ENCODE data around the gene PABPN1L.

Gene PABPN1L

DNA sequence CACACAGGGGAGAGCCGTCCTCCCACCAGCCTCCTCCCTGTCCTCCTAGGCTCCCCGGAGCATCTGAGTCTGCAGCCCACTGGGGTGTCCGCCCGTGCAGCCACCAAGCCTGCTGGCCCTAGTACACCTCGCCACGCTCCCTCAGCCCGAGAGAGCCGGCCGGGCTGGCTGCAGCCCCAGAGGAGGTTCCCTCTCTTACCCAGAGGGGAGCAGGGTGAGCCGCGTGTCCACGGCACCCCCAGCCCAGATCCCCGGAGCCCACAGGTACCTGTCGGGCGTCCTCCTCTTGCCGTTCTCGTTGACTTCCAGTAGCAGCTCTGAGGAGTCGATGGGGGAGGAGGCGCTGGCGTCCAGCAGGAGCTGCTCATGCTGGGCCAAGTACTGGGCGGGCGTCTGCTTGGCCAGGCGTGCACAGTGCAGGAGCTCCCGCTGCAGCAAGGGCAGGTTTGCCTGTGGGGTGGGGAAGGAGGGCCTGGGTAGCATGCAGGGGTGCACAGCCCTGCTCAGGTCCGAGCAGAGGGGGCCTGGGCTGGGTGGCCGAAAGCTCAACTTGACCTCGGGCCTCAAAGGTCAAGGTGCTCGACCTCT is 19.3 kb upstream of the PABPN1L start:
- DNase-seq (ENCODE audit: extremely low spot score): no peak
- ChIA-PET CTCF (no interaction called here), POLR2A (no interaction called here)
- no peak for TF ChIP-seq FOXM1 (IDR thresholded peaks at IDR 0.05; ENCODE audit: borderline replicate concordance)
- TF ChIP-seq ZNF384 (IDR thresholded peaks at IDR 0.05): no peak
- no peak for TF ChIP-seq ARNT (IDR thresholded peaks at IDR 0.05)
- TF ChIP-seq ELF4 (IDR thresholded peaks at IDR 0.05): no peak
- TF ChIP-seq LEF1 (IDR thresholded peaks at IDR 0.05; ENCODE audit: borderline replicate concordance): no peak
- no peak for TF ChIP-seq FOXK2 (IDR thresholded peaks at IDR 0.05)
- no peak for TF ChIP-seq PKNOX1 (IDR thresholded peaks at IDR 0.05)
- no peak for TF ChIP-seq SP1 (IDR thresholded peaks at IDR 0.05)
- no peak for TF ChIP-seq TARDBP (IDR thresholded peaks at IDR 0.05)
- TF ChIP-seq CTBP1 (IDR thresholded peaks at IDR 0.05; ENCODE audit: borderline replicate concordance): no peak
- no peak for TF ChIP-seq HDGF (IDR thresholded peaks at IDR 0.05; ENCODE audit: borderline replicate concordance)
- no peak for TF ChIP-seq BHLHE40 (IDR thresholded peaks at IDR 0.05; ENCODE audit: borderline replicate concordance)
- no peak for TF ChIP-seq FOXA1 (IDR thresholded peaks at IDR 0.05)
- no peak for TF ChIP-seq NFRKB (IDR thresholded peaks at IDR 0.05)
- TF ChIP-seq SUZ12 (IDR thresholded peaks at IDR 0.05): no peak

GRCh38 chr16:88884569-88885271 is 18.3 kb upstream of the PABPN1L start:
- CTCF ChIA-PET: no interaction called here
- DNase-seq (ENCODE audit: extremely low spot score): no peak
- POLR2A ChIA-PET: no interaction called here
- no peak for TF ChIP-seq FOXA1 (IDR thresholded peaks at IDR 0.05)
- TF ChIP-seq L3MBTL2 (conservative IDR thresholded peaks at IDR 0.05): no peak
- no peak for TF ChIP-seq NFRKB (IDR thresholded peaks at IDR 0.05)
- TF ChIP-seq PKNOX1 (IDR thresholded peaks at IDR 0.05): no peak
- no peak for TF ChIP-seq SP1 (IDR thresholded peaks at IDR 0.05)
- TF ChIP-seq BHLHE40 (IDR thresholded peaks at IDR 0.05; ENCODE audit: borderline replicate concordance): no peak
- TF ChIP-seq SUZ12 (IDR thresholded peaks at IDR 0.05): no peak

DNA sequence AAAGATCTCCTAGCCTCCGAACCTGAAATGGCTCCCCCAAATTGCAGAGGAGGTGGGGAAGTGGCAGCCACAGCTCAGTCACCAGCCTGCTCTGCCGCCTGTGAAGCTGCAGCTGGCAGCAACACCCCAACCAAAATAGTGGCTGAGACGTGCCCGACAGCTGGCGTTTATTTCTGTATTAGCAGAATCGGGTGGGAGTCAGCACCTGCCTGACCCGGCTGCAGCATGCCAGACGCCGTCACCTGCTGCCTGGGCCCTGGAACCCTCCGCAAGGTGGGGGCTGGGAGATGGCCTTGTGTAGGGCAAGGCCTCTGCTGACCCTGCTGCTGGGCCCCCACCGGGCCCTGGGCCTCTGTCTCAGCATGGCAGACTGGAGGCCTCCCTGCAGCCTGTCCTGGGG is 17.5 kb upstream of the PABPN1L start:
- DNase-seq (ENCODE audit: extremely low spot score): no peak
- POLR2A ChIA-PET: no interaction called here
- TF ChIP-seq FOXK2 (IDR thresholded peaks at IDR 0.05) (no peak), TARDBP (IDR thresholded peaks at IDR 0.05) (no peak), ELF4 (IDR thresholded peaks at IDR 0.05) (no peak), L3MBTL2 (conservative IDR thresholded peaks at IDR 0.05) (no peak), ARNT (IDR thresholded peaks at IDR 0.05) (no peak), HDGF (IDR thresholded peaks at IDR 0.05; ENCODE audit: borderline replicate concordance) (no peak), CTBP1 (IDR thresholded peaks at IDR 0.05; ENCODE audit: borderline replicate concordance) (no peak), FOXM1 (IDR thresholded peaks at IDR 0.05; ENCODE audit: borderline replicate concordance) (no peak), FOXA1 (IDR thresholded peaks at IDR 0.05) (no peak), LEF1 (IDR thresholded peaks at IDR 0.05; ENCODE audit: borderline replicate concordance) (no peak), BHLHE40 (IDR thresholded peaks at IDR 0.05; ENCODE audit: borderline replicate concordance) (no peak), SP1 (IDR thresholded peaks at IDR 0.05) (no peak), PKNOX1 (IDR thresholded peaks at IDR 0.05) (no peak), SUZ12 (IDR thresholded peaks at IDR 0.05) (no peak), NFRKB (IDR thresholded peaks at IDR 0.05) (no peak), ZNF384 (IDR thresholded peaks at IDR 0.05) (no peak)
- CTCF ChIA-PET: no interaction called here

GRCh38 chr16:88883117-88883895 is 16.8 kb upstream of the PABPN1L start:
- TF ChIP-seq LEF1 (IDR thresholded peaks at IDR 0.05; ENCODE audit: borderline replicate concordance) (no peak), TARDBP (IDR thresholded peaks at IDR 0.05) (no peak), BHLHE40 (IDR thresholded peaks at IDR 0.05; ENCODE audit: borderline replicate concordance) (no peak), CTBP1 (IDR thresholded peaks at IDR 0.05; ENCODE audit: borderline replicate concordance) (no peak), SUZ12 (IDR thresholded peaks at IDR 0.05) (no peak), L3MBTL2 (conservative IDR thresholded peaks at IDR 0.05) (no peak)
- CTCF ChIA-PET: no interaction called here
- POLR2A ChIA-PET: no interaction called here
- DNase-seq (ENCODE audit: extremely low spot score): no peak

GRCh38 chr16:88882358-88883030 is 16.0 kb upstream of the PABPN1L start:
- POLR2A ChIA-PET: no interaction called here
- CTCF ChIA-PET: no interaction called here
- TF ChIP-seq L3MBTL2 (conservative IDR thresholded peaks at IDR 0.05) (no peak), HDGF (IDR thresholded peaks at IDR 0.05; ENCODE audit: borderline replicate concordance) (no peak)
- DNase-seq (ENCODE audit: extremely low spot score): no peak
